ENCODE results near the gene LPA. TPM values are rescaled to one million over a fixed set of nuclear protein-coding genes. Genes with fewer than 3 reads are reported as not detected.
"Not testable (repeated sequence)": the region's sequence is repeated elsewhere in the genome, so short reads cannot be mapped to it uniquely, and the experiment has no call there.

LPA gene
- total RNA-seq, 1 donor from 2014 or later, result 0.30 TPM

DNA sequence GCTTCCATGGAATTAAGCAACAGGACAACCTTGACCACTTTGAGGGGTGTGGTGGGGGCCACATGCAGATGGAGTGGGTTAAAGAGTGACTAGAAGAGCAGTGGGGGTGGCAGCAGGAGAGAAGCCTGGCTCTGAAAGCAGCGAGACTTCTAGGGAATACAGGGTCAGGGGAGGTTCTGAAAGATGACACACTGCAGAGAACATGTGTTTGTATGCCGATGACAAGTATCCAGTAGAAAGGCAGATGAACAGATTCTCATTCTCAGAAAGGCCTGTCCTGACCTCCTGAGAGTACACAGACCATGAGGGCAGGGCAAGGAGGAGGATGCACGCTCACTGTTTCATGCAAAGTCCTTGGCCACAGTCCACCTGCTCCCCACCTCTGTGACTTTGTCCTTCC lies 2.9 kb downstream of the LPA start:
- Histone ChIP-seq H3K27ac (no peak overlapping the region), H3K4me1 (no peaks in the 10 kb centered on the region), H3K36me3 (no peaks in the 10 kb centered on the region), H3K27me3 (ENCODE audit: low read depth) (no peaks in the 10 kb centered on the region), H3K9me3 (peaks cover 6% of the 10 kb centered on the region), H3K4me3 (no peak overlapping the region)
- intact Hi-C loops (cut with DNase I), result no loop called here
- DNase-seq (no peak), ATAC-seq (no peak)
- TF ChIP-seq CTCF (IDR thresholded peaks at IDR 0.05), result no peak

GRCh38 chr6:160659562-160659961 lies 4.5 kb downstream of the LPA start:
- no peak overlapping the region for H3K4me3 ChIP-seq
- no peak for ATAC-seq
- intact Hi-C loops (cut with DNase I), result no loop called here

GRCh38 chr6:160634706-160635105 lies 29.4 kb downstream of the LPA start:
- Histone ChIP-seq H3K27ac (no peak overlapping the region), H3K36me3 (no peaks in the 10 kb centered on the region), H3K27me3 (ENCODE audit: low read depth) (no peaks in the 10 kb centered on the region), H3K4me3 (no peak overlapping the region), H3K9me3 (no peaks in the 10 kb centered on the region), H3K4me1 (no peaks in the 10 kb centered on the region)
- no peak for TF ChIP-seq CTCF (IDR thresholded peaks at IDR 0.05)
- DNase-seq (peak; percentile 50), ATAC-seq (peak in 1 of 2 donors; percentile 59)
- intact Hi-C loops (cut with DNase I), result no loop called here

More at GRCh38 chr6:160659562-160659961, 4.5 kb downstream of the LPA start:
- H3K9me3 ChIP-seq, result peaks cover 6% of the 10 kb centered on the region
- no peak overlapping the region for H3K27ac ChIP-seq
- no peaks in the 10 kb centered on the region for H3K36me3 ChIP-seq
- H3K4me1 ChIP-seq, result no peaks in the 10 kb centered on the region
- TF ChIP-seq CTCF (IDR thresholded peaks at IDR 0.05), result no peak
- H3K27me3 ChIP-seq (ENCODE audit: low read depth), result no peaks in the 10 kb centered on the region
- no peak for DNase-seq

DNA sequence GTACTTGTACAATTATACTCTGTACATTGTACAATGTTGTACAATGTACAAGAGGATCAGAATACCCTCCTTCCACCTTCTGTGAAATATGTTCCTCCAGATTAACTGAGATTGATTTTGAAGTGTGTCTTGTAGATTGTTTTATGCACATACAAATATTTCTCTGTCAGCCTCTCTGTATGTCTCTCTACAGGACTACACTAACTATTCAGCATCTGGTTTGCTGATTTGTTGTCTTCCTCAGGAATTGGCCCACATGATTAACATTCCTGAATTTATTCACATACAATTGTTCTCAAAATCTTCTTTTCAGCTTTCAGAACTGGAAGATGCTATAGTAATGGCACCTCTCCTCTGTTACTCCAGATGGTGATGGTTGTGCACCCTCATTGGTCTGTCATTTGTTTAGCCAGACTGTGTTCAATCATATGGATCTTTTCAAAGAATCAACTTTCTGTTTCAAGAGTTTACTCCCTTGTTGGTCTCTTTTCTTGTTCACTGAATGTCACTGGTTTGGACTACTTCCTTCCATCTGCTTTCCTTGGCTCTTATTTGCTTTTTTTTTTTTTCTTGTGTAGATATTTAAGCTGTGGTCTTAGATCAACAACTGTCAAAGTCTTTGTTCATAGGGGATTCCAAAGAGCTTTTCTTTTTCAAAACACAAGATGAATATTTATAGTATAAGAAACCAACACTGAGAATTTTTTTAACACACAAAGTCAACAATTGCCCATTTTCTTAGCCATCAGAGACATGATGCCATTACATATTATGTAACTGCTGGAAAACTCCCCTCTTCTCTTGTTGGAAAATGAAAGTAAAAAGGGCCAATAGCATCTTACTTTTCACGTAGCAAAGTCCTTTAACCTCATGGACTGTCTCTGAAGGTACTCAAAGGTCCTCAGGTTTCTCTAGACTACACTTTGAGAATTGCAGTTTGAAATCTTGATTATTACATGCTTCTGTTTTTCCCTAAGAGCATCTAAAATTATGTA lies 67.9 kb downstream of the LPA start:
- H3K36me3 ChIP-seq, result no peaks in the 10 kb centered on the region
- H3K27ac ChIP-seq, result no peak overlapping the region
- no peaks in the 10 kb centered on the region for H3K27me3 ChIP-seq (ENCODE audit: low read depth)
- H3K4me1 ChIP-seq, result no peaks in the 10 kb centered on the region
- H3K4me3 ChIP-seq, result no peak overlapping the region
- intact Hi-C loops (cut with DNase I), result no loop called here
- no peak for ATAC-seq
- no peak for DNase-seq
- no peak for TF ChIP-seq CTCF (IDR thresholded peaks at IDR 0.05)
- H3K9me3 ChIP-seq, result no peaks in the 10 kb centered on the region

DNA sequence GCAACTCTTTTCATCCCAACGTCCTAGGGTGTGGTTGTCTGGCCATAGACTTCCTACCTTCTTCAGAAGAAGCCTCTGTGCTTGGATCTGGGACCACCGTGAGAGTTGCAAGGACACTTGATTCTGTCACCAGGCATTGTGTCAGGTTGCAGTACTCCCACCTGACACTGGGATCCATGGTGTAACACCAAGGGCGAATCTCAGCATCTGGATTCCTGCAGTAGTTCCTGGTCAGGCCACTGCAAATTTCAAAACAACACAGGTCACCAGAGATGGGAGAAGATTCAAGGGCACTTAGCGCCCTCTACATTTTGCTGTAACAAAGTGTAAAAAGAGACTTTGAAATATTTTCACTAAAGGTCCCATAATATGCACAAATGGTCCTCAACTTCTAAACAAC lies 68.8 kb downstream of the LPA start:
- intact Hi-C loops (cut with DNase I); H3K4me3 ChIP-seq; H3K9me3 ChIP-seq; H3K27me3 ChIP-seq (ENCODE audit: low read depth); H3K4me1 ChIP-seq; H3K27ac ChIP-seq; DNase-seq; H3K36me3 ChIP-seq; ATAC-seq: not testable (repeated sequence)

DNA sequence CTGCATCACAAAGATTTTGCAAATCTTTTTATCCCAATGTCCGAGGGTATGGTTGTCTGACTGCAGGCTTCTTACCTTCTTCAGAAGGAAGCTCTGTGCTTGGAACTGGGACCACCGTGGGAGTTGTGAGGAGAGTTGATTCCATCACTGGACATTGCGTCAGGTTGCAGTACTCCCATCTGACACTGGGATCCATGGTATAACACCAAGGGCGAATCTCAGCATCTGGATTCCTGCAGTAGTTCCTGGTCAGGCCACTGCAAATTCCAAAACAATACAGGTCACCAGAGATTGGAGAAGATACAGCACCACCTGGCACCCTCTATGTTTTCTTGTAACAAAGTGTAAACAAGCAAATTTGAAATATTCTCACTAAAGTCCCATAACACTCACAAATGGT lies 77.7 kb downstream of the LPA start:
- DNase-seq (no peak), ATAC-seq (no peak)
- TF ChIP-seq CTCF (IDR thresholded peaks at IDR 0.05), result no peak
- no peaks in the 10 kb centered on the region for H3K4me1 ChIP-seq
- intact Hi-C loops (cut with DNase I), result no loop called here
- H3K9me3 ChIP-seq, result peaks cover 5% of the 10 kb centered on the region
- no peaks in the 10 kb centered on the region for H3K36me3 ChIP-seq
- no peak overlapping the region for H3K27ac ChIP-seq
- H3K4me3 ChIP-seq, result no peak overlapping the region
- H3K27me3 ChIP-seq (ENCODE audit: low read depth), result no peaks in the 10 kb centered on the region

Measured in lower lobe of right lung (tissue), 2 donors.